Spleen (tissue), 11 donors: ENCODE data around the gene NUDT8. TPM values are rescaled to one million over a fixed set of nuclear protein-coding genes. Genes with fewer than 3 reads are reported as not detected.

Source experiments
- DNase-seq: peaks from one replicate; pipeline ENCODE4 v3.0.0-alpha.2; 2020
- H3K27ac ChIP-seq, 8 donors: fragments of 200-600 bp; sonication (generic) in 7 of 8; 1 replicate in 4 of 8; 2 replicates in 4 of 8; pipeline versions ENCODE4 v1.5.0 to v1.8.0; 2016 to 2021; ENCODE audit warnings: inconsistent platforms in 4 of 8, mild to moderate bottlenecking in 4 of 8, moderate library complexity in 1 of 8
- H3K27me3 ChIP-seq, 7 donors: fragments of 200-600 bp; sonication (generic) in 6 of 7; replicated peaks in 1 of 7; 1 replicate in 4 of 7; 2 replicates in 3 of 7; pipeline versions ENCODE4 v1.5.0 to v1.8.0; 2016 to 2021; ENCODE audit warnings: inconsistent platforms in 3 of 7, mild to moderate bottlenecking in 1 of 7
- H3K36me3 ChIP-seq, 6 donors: fragments of 200-600 bp; sonication (generic) in 5 of 6; 1 replicate in 4 of 6; 2 replicates in 2 of 6; pipeline versions ENCODE4 v1.5.0 to v1.8.0; 2016 to 2021; ENCODE audit warnings: inconsistent platforms in 2 of 6
- H3K4me1 ChIP-seq, 6 donors: fragments of 200-600 bp; sonication (generic) in 5 of 6; 1 replicate in 3 of 6; 2 replicates in 3 of 6; pipeline versions ENCODE4 v1.5.0 to v1.8.0; 2016 to 2021; ENCODE audit warnings: inconsistent platforms in 3 of 6
- H3K4me3 ChIP-seq, 8 donors: fragments of 200-600 bp; sonication (generic) in 7 of 8; 1 replicate in 4 of 8; 2 replicates in 4 of 8; pipeline versions ENCODE4 v1.5.0 to v1.8.0; 2016 to 2021; ENCODE audit warnings: inconsistent platforms in 4 of 8, mild to moderate bottlenecking in 4 of 8, moderate library complexity in 2 of 8
- H3K9me3 ChIP-seq, 8 donors: fragments of 200-600 bp; sonication (generic) in 7 of 8; 1 replicate in 4 of 8; 2 replicates in 4 of 8; pipeline versions ENCODE4 v1.5.0 to v1.8.0; 2016 to 2021; ENCODE audit warnings: inconsistent platforms in 4 of 8
- POLR2A ChIP-seq, 3 donors: fragments of 450-650 bp; IDR thresholded peaks; one replicate each; pipeline ENCODE4 v1.5.1; 2017; ENCODE audit warnings: antibody characterized with exemption in 3 of 3, mild to moderate bottlenecking in 1 of 3
- POLR2AphosphoS5 ChIP-seq, 3 donors: sonication (generic); formaldehyde crosslinking; IDR thresholded peaks; one replicate each; pipeline ENCODE4 v1.5.1; 2017; ENCODE audit warnings: antibody characterized with exemption in 3 of 3
- WGBS, 5 donors: extraction: QIAGEN DNeasy Blood & Tissue Kit in 3 of 5; methylation state at CpG; one replicate each; pipeline versions ENCODE4 v1.1.5 to v1.1.7; 2013 to 2018; 5-methylcytosine and 5-hydroxymethylcytosine counted together
- intact Hi-C: fragments of 100-400 bp; cut with DNase I; formaldehyde crosslinking; loops from one replicate; pipeline ENCODE4 v1.15.0; 2023; ENCODE audit warnings: low total_unique reads
- polyA plus RNA-seq, 3 donors: library from polyadenylated mRNA; stranded (reverse); fragments of 200-250 nt; gene quantifications; one replicate each; pipeline ENCODE4 v1.2.1, GENCODE V29; 2013
- total RNA-seq, 7 donors: library from RNA; depleted of rRNA in 3 of 7; stranded (reverse); fragments of >200 nt in 3 of 7; fragmentation: NEBNext Ultra II Directional in 4 of 7; extraction: Animal tissue kit (Norgen Biotek cat#: 25700) in 4 of 7; gene quantifications; one replicate each; pipeline versions ENCODE4 v1.1.0 to v1.2.1, GENCODE V29; 2016 to 2021
- TF ChIP-seq, protein P1 (sequence below), 11 experiments: fragments of 200-600 bp in 7 of 11; fragments of 450-650 bp in 4 of 11; sonication (generic) in 4 of 11; IDR thresholded peaks in 8 of 11; conservative IDR thresholded peaks in 3 of 11; 1 replicate in 7 of 11; 2 replicates in 4 of 11; pipeline versions ENCODE4 v1.4.0 to v1.8.0; 2016 to 2021; ENCODE audit warnings: antibody characterized with exemption in 11 of 11, inconsistent platforms in 4 of 11, mild to moderate bottlenecking in 1 of 11
- donor health status: healthy with polysubstance abuse.
- donor health status: DM: no; HTN: no; CAD: no; lungs with moderate emphysema.
- donor health status: DM: no; HTN: no; CAD: no.
- donor health status: Bipolar disorder and iron deficiency.
- donor health status: healthy.
- donor health status: DM: no; HTN: no; CAD: no.
- donor health status: DM: yes; HTN: yes; CAD: no.

Gene NUDT8
- total and polyA plus RNA-seq, 10 donors, result 2.7 to 9.2 (median 5.9) TPM

DNA sequence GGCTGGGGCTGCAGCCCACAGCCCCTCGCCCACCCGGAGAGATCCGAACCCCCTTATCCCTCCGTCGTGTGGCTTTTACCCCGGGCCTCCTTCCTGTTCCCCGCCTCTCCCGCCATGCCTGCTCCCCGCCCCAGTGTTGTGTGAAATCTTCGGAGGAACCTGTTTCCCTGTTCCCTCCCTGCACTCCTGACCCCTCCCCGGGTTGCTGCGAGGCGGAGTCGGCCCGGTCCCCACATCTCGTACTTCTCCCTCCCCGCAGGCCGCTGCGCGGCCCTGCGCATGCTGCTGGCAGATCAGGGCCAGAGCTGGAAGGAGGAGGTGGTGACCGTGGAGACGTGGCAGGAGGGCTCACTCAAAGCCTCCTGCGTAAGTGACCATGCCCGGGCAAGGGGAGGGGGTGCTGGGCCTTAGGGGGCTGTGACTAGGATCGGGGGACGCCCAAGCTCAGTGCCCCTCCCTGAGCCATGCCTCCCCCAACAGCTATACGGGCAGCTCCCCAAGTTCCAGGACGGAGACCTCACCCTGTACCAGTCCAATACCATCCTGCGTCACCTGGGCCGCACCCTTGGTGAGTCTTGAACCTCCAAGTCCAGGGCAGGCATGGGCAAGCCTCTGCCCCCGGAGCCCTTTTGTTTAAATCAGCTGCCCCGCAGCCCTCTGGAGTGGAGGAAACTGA lies 45.4 kb downstream of the NUDT8 start:
- Histone ChIP-seq H3K27ac (peak overlapping the region; percentile 87 to 96 (median 94)), H3K9me3 (no peaks in the 10 kb centered on the region), H3K36me3 (peaks cover 0 to 43% (median 4%) of the 10 kb centered on the region in 6 donors), H3K27me3 (peaks cover 0 to 11% (median 0%) of the 10 kb centered on the region in 7 donors), H3K4me1 (peaks cover 28 to 84% (median 67%) of the 10 kb centered on the region in 6 donors), H3K4me3 (peak overlapping the region; percentile 40 to 79 (median 64))
- no peak for TF ChIP-seq POLR2AphosphoS5 (IDR thresholded peaks at IDR 0.05)
- TF ChIP-seq, protein P1, sequence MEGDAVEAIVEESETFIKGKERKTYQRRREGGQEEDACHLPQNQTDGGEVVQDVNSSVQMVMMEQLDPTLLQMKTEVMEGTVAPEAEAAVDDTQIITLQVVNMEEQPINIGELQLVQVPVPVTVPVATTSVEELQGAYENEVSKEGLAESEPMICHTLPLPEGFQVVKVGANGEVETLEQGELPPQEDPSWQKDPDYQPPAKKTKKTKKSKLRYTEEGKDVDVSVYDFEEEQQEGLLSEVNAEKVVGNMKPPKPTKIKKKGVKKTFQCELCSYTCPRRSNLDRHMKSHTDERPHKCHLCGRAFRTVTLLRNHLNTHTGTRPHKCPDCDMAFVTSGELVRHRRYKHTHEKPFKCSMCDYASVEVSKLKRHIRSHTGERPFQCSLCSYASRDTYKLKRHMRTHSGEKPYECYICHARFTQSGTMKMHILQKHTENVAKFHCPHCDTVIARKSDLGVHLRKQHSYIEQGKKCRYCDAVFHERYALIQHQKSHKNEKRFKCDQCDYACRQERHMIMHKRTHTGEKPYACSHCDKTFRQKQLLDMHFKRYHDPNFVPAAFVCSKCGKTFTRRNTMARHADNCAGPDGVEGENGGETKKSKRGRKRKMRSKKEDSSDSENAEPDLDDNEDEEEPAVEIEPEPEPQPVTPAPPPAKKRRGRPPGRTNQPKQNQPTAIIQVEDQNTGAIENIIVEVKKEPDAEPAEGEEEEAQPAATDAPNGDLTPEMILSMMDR (IDR thresholded peaks at IDR 0.05 in 8 of 11, conservative IDR thresholded peaks at IDR 0.05 in 3 of 11), result no peak
- no peak for TF ChIP-seq POLR2A (IDR thresholded peaks at IDR 0.05)
- peak; percentile 91 for DNase-seq
- 18 to 24% (median 23%) methylated on average over 25 to 33 of the region's 33 CpGs for WGBS, 5 donors
- intact Hi-C loops, result no loop called here

DNA sequence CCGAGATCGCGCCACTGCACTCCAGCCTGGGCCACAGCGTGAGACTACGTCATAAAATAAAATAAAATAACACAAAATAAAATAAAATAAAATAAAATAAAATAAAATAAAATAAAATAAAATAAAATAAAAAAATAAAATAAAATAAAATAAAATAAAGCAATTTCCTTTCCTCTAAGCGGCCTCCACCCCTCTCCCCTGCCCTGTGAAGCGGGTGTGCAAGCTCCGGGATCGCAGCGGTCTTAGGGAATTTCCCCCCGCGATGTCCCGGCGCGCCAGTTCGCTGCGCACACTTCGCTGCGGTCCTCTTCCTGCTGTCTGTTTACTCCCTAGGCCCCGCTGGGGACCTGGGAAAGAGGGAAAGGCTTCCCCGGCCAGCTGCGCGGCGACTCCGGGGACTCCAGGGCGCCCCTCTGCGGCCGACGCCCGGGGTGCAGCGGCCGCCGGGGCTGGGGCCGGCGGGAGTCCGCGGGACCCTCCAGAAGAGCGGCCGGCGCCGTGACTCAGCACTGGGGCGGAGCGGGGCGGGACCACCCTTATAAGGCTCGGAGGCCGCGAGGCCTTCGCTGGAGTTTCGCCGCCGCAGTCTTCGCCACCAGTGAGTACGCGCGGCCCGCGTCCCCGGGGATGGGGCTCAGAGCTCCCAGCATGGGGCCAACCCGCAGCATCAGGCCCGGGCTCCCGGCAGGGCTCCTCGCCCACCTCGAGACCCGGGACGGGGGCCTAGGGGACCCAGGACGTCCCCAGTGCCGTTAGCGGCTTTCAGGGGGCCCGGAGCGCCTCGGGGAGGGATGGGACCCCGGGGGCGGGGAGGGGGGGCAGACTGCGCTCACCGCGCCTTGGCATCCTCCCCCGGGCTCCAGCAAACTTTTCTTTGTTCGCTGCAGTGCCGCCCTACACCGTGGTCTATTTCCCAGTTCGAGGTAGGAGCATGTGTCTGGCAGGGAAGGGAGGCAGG lies 46.2 kb downstream of the NUDT8 start, which contains the start of gene GSTP1:
TSS of gene GSTP1 (plus strand) at position 566 of the 958 bp plus-strand sequence. CDS start at position 598, 32 bp downstream.
- intact Hi-C loops, result no loop called here
- WGBS, 5 donors, result 2 to 8% (median 3%) methylated on average over 29 to 81 of the region's 81 CpGs
- peak; percentile 92 to 94 (median 92) for TF ChIP-seq POLR2AphosphoS5 (IDR thresholded peaks at IDR 0.05)
- TF ChIP-seq, protein P1 (IDR thresholded peaks at IDR 0.05 in 8 of 11, conservative IDR thresholded peaks at IDR 0.05 in 3 of 11), result peak in 10 of 11 experiments; percentile 47 to 92 (median 77)
- peak; percentile 50 to 90 (median 86) for TF ChIP-seq POLR2A (IDR thresholded peaks at IDR 0.05)
- peak within 1 kb of the TSS; percentile 40 to 79 (median 64) for H3K4me3 ChIP-seq
- peaks cover 28 to 79% (median 62%) of the 10 kb centered on the region in 6 donors for H3K4me1 ChIP-seq
- H3K27ac ChIP-seq, result peak within 1 kb of the TSS; percentile 87 to 96 (median 94)
- H3K9me3 ChIP-seq, result no peaks in the 10 kb centered on the region
- H3K27me3 ChIP-seq, result peaks cover 0 to 15% (median 0%) of the 10 kb centered on the region in 7 donors
- peak; percentile 95 for DNase-seq
- H3K36me3 ChIP-seq, result peaks cover 0 to 35% (median 4%) of the 10 kb centered on the region in 6 donors

DNA sequence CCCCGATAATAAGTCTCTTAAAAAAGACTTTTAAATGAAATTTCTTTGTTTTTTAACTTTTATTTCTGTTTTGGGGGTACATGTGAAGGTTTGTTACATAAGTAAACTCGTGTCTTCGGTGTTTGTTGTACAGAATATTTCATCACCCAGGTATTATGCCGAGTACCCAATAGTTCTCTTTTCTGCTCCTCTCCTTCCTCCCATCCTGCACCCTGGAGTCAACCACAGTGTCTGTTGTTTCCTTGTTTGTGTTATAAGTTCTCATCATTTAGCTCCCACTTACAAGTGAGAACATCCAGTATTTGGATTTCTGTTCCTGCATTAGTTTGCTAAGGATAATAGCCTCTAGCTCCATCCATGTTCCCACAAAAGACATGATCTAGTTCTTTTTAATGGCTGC lies 47.7 kb downstream of the NUDT8 start:
- no peak for DNase-seq
- no peaks in the 10 kb centered on the region for H3K9me3 ChIP-seq
- TF ChIP-seq, protein P1 (IDR thresholded peaks at IDR 0.05 in 8 of 11, conservative IDR thresholded peaks at IDR 0.05 in 3 of 11), result no peak
- TF ChIP-seq POLR2A (IDR thresholded peaks at IDR 0.05), result no peak
- TF ChIP-seq POLR2AphosphoS5 (IDR thresholded peaks at IDR 0.05), result no peak
- intact Hi-C loops, result no loop called here
- peaks cover 0 to 24% (median 4%) of the 10 kb centered on the region in 6 donors for H3K36me3 ChIP-seq
- H3K27ac ChIP-seq, result no peak overlapping the region
- no peak overlapping the region for H3K4me3 ChIP-seq
- peaks cover 0 to 30% (median 0%) of the 10 kb centered on the region in 7 donors for H3K27me3 ChIP-seq
- H3K4me1 ChIP-seq, result peaks cover 23 to 64% (median 47%) of the 10 kb centered on the region in 6 donors
- WGBS, 5 donors, result 49 to 74% (median 61%) methylated on average over 4 of the region's 4 CpGs
